K562 (cell line): ENCODE data around the gene UNC5B. TPM values are rescaled to one million over a fixed set of nuclear protein-coding genes. Genes with fewer than 3 reads are reported as not detected.

ENCODE experiments used
- ADNP ChIP-seq: fragments of 200-800 bp; sonication (Bioruptor generic); IDR thresholded peaks from 2 replicates; pipeline ENCODE4 v1.6.1; 2016; ENCODE audit warnings: missing genetic modification characterization, missing compliant biosample characterization
- ATF1 ChIP-seq, 2 experiments: fragments of 450-650 bp in 1 of 2; IDR thresholded peaks; 2 replicates each; pipeline ENCODE4 v1.6.1; 2016; ENCODE audit warnings: missing compliant biosample characterization in 1 of 2, missing genetic modification characterization in 1 of 2
- BACH1 ChIP-seq: fragments of 200-800 bp; sonication (Bioruptor generic); IDR thresholded peaks from 2 replicates; pipeline ENCODE4 v1.6.1; 2016; ENCODE audit warnings: missing genetic modification characterization, missing compliant biosample characterization
- BCL6 ChIP-seq: fragments of 250-450 bp; sonication (Bioruptor Pico); IDR thresholded peaks from 2 replicates; pipeline ENCODE4 v1.4.0; 2020
- EP300 ChIP-seq: IDR thresholded peaks from 2 replicates; pipeline ENCODE4 v1.6.1; 2012; ENCODE audit warnings: low read length, improper control_type of control experiment
- NFE2L1 ChIP-seq: fragments of 450-650 bp; IDR thresholded peaks from 2 replicates; pipeline ENCODE4 v1.6.1; 2016; ENCODE audit warnings: missing genetic modification characterization, low read depth, mild to moderate bottlenecking, missing compliant biosample characterization, moderate library complexity, borderline replicate concordance
- POLR3A ChIP-seq: IDR thresholded peaks from 2 replicates; pipeline ENCODE4 v1.6.1; 2011; ENCODE audit warnings: borderline replicate concordance, mild to moderate bottlenecking, moderate library complexity; ENCODE audit not compliant: insufficient read length, insufficient read depth; ENCODE audit errors: extremely low read depth
- SETDB1 ChIP-seq: IDR thresholded peaks from one replicate; pipeline ENCODE4 v1.6.1; 2012; ENCODE audit warnings: low read length, control low read depth, inconsistent platforms
- SIRT6 ChIP-seq: IDR thresholded peaks from one replicate; pipeline ENCODE4 v1.6.1; 2012; ENCODE audit warnings: low read depth, mild to moderate bottlenecking, control low read depth, inconsistent platforms, low read length, moderate library complexity
- TEAD2 ChIP-seq: fragments of 450-650 bp; IDR thresholded peaks from 2 replicates; pipeline ENCODE4 v1.6.1; 2016; ENCODE audit warnings: missing genetic modification characterization, control low read depth, missing compliant biosample characterization
- YBX1 ChIP-seq: fragments of 450-650 bp; IDR thresholded peaks from 2 replicates; pipeline ENCODE4 v1.7.1; 2016; ENCODE audit warnings: mild to moderate bottlenecking
- ZNF644 ChIP-seq: fragments of 200-800 bp; sonication (Bioruptor generic); IDR thresholded peaks from 2 replicates; pipeline ENCODE4 v1.6.1; 2016; ENCODE audit warnings: low read depth, missing genetic modification characterization, missing compliant biosample characterization
- polyA plus RNA-seq, 8 experiments: library from polyadenylated mRNA; depleted of rRNA in 4 of 8; stranded (reverse) in 5 of 8; unstranded in 3 of 8; fragments of >200 nt; fragmentation: Nextera tagmentation in 2 of 8; fragmentation: Illumina TruSeq in 1 of 8; extraction: Ambion mirVana in 2 of 8; extraction: Trizol in 1 of 8; gene quantifications; 2 replicates each; pipeline versions ENCODE4 v1.2.1 to v1.2.3, GENCODE V29; 2011 to 2014; ENCODE audit warnings: inconsistent platforms in 1 of 8, missing spikeins in 1 of 8
- total RNA-seq, 7 experiments: library from RNA; depleted of rRNA in 6 of 7; stranded (reverse); fragments of >200 nt in 6 of 7; fragmentation: Illumina TruSeq in 2 of 7; extraction: Trizol in 2 of 7; gene quantifications; 2 replicates each; pipeline versions ENCODE4 v1.2.1 to v1.2.3, GENCODE V29; 2011 to 2021; ENCODE audit warnings: low replicate concordance in 1 of 7
- TF ChIP-seq, protein P1 (sequence below): fragments of 450-650 bp; IDR thresholded peaks from 2 replicates; pipeline ENCODE4 v1.6.1; 2016; ENCODE audit warnings: low read depth
- TF ChIP-seq, protein P2 (sequence below): sonication (generic); formaldehyde crosslinking; IDR thresholded peaks from 2 replicates; pipeline ENCODE4 v1.8.0; 2023; ENCODE audit warnings: mild to moderate bottlenecking, missing genetic modification reagents
- TF ChIP-seq, protein P3 (sequence below), 2 experiments: fragments of 200-800 bp in 1 of 2; sonication (Bioruptor generic) in 1 of 2; sonication (generic) in 1 of 2; formaldehyde crosslinking in 1 of 2; IDR thresholded peaks in 1 of 2; conservative IDR thresholded peaks in 1 of 2; 2 replicates each; pipeline versions ENCODE4 v1.5.0 to v1.6.1; 2016 to 2020; ENCODE audit warnings: missing compliant biosample characterization in 1 of 2, missing genetic modification characterization in 1 of 2, missing genetic modification reagents in 1 of 2

Gene UNC5B
- total and polyA plus RNA-seq, 9 of the 15 experiments (the other 6 are each of a cell fraction or from before 2014, with no cell fraction given): 0.10 to 8.4 (median 2.1) TPM

- TF ChIP-seq, protein P1, sequence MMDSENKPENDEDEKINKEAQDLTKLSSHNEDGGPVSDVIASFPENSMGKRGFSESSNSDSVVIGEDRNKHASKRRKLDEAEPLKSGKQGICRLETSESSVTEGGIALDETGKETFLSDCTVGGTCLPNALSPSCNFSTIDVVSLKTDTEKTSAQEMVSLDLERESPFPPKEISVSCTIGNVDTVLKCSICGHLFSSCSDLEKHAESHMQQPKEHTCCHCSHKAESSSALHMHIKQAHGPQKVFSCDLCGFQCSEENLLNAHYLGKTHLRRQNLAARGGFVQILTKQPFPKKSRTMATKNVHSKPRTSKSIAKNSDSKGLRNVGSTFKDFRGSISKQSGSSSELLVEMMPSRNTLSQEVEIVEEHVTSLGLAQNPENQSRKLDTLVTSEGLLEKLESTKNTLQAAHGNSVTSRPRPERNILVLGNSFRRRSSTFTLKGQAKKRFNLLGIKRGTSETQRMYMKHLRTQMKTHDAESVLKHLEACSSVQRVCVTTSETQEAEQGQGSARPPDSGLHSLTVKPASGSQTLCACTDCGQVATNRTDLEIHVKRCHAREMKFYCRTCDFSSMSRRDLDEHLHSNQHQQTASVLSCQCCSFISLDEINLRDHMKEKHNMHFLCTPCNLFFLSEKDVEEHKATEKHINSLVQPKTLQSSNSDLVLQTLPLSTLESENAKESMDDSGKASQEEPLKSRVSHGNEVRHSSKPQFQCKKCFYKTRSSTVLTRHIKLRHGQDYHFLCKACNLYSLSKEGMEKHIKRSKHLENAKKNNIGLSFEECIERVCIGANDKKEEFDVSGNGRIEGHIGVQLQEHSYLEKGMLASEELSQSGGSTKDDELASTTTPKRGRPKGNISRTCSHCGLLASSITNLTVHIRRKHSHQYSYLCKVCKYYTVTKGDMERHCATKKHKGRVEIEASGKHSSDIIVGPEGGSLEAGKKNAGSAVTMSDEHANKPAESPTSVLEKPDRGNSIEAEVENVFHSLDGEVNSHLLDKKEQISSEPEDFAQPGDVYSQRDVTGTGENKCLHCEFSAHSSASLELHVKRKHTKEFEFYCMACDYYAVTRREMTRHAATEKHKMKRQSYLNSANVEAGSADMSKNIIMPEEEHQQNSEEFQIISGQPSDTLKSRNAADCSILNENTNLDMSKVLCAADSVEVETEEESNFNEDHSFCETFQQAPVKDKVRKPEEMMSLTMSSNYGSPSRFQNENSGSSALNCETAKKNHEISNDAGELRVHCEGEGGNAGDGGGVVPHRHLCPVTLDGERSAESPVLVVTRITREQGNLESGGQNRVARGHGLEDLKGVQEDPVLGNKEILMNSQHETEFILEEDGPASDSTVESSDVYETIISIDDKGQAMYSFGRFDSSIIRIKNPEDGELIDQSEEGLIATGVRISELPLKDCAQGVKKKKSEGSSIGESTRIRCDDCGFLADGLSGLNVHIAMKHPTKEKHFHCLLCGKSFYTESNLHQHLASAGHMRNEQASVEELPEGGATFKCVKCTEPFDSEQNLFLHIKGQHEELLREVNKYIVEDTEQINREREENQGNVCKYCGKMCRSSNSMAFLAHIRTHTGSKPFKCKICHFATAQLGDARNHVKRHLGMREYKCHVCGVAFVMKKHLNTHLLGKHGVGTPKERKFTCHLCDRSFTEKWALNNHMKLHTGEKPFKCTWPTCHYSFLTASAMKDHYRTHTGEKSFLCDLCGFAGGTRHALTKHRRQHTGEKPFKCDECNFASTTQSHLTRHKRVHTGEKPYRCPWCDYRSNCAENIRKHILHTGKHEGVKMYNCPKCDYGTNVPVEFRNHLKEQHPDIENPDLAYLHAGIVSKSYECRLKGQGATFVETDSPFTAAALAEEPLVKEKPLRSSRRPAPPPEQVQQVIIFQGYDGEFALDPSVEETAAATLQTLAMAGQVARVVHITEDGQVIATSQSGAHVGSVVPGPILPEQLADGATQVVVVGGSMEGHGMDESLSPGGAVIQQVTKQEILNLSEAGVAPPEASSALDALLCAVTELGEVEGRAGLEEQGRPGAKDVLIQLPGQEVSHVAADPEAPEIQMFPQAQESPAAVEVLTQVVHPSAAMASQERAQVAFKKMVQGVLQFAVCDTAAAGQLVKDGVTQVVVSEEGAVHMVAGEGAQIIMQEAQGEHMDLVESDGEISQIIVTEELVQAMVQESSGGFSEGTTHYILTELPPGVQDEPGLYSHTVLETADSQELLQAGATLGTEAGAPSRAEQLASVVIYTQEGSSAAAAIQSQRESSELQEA: no peak
- TF ChIP-seq ADNP (tag) (no peak), ATF1 (CRISPR knock-in tag; IDR thresholded peaks at IDR 0.05) (peak; percentile 45; the same call in 1 of the 2 replicates), ATF1 (tag; IDR thresholded peaks at IDR 0.05) (peak; percentile 68), YBX1 (no peak), SETDB1 (no peak), POLR3A (no peak), SIRT6 (no peak), EP300 (peak; percentile 97), ZNF644 (tag) (no peak; the same call in 1 of the 2 replicates), TEAD2 (tag) (peak; percentile 37; the same call in 1 of the 2 replicates), BACH1 (tag) (peak; percentile 76), BCL6 (0 out of 2 replicates have a peak, but pooled peaks have one; percentile 69), NFE2L1 (tag) (no peak)
- TF ChIP-seq, protein P2, sequence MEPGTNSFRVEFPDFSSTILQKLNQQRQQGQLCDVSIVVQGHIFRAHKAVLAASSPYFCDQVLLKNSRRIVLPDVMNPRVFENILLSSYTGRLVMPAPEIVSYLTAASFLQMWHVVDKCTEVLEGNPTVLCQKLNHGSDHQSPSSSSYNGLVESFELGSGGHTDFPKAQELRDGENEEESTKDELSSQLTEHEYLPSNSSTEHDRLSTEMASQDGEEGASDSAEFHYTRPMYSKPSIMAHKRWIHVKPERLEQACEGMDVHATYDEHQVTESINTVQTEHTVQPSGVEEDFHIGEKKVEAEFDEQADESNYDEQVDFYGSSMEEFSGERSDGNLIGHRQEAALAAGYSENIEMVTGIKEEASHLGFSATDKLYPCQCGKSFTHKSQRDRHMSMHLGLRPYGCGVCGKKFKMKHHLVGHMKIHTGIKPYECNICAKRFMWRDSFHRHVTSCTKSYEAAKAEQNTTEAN (CRISPR knock-in tag): peak; percentile 63; the same call in 1 of the 2 replicates
- TF ChIP-seq, protein P3, sequence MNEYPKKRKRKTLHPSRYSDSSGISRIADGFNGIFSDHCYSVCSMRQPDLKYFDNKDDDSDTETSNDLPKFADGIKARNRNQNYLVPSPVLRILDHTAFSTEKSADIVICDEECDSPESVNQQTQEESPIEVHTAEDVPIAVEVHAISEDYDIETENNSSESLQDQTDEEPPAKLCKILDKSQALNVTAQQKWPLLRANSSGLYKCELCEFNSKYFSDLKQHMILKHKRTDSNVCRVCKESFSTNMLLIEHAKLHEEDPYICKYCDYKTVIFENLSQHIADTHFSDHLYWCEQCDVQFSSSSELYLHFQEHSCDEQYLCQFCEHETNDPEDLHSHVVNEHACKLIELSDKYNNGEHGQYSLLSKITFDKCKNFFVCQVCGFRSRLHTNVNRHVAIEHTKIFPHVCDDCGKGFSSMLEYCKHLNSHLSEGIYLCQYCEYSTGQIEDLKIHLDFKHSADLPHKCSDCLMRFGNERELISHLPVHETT (CRISPR knock-in tag; conservative IDR thresholded peaks at IDR 0.05 in 1 of 2, IDR thresholded peaks at IDR 0.05 in 1 of 2): no peak
Observed at GRCh38 chr10:71266147-71266917, 54.0 kb downstream of the UNC5B start (continued).
